H9 (cell line): ENCODE results near the gene PRPF6. TPM values are rescaled to one million over a fixed set of nuclear protein-coding genes. Genes with fewer than 3 reads are reported as not detected.

ENCODE experiments used
- DNase-seq: peaks from one replicate; pipeline ENCODE4 v3.0.0-alpha.2; 2017
- H2AFZ ChIP-seq: one replicate; pipeline ENCODE4 v1.6.1; 2013; ENCODE audit warnings: mild to moderate bottlenecking, low read length, control low read depth, moderate library complexity
- H2AK5ac ChIP-seq: 2 replicates; pipeline ENCODE4 v1.6.1; 2013; ENCODE audit warnings: low read length, control low read depth, mixed read lengths; ENCODE audit not compliant: insufficient read length
- H2BK120ac ChIP-seq: one replicate; pipeline ENCODE4 v1.6.1; 2013; ENCODE audit warnings: low read depth, mild to moderate bottlenecking, low read length, control low read depth, inconsistent platforms; ENCODE audit not compliant: poor library complexity, severe bottlenecking
- H2BK12ac ChIP-seq: 2 replicates; pipeline ENCODE4 v1.6.1; 2013; ENCODE audit warnings: low read length, control low read depth, mixed read lengths, low read depth; ENCODE audit not compliant: insufficient read length
- H2BK15ac ChIP-seq: 2 replicates; pipeline ENCODE4 v1.6.1; 2013; ENCODE audit warnings: low read depth, low read length, control low read depth
- H2BK20ac ChIP-seq: one replicate; pipeline ENCODE4 v1.6.1; 2013; ENCODE audit warnings: low read depth, mild to moderate bottlenecking, low read length, control low read depth, inconsistent platforms; ENCODE audit not compliant: poor library complexity, severe bottlenecking
- H2BK5ac ChIP-seq: 2 replicates; pipeline ENCODE4 v1.6.1; 2013; ENCODE audit warnings: low read length, control low read depth, mixed read lengths; ENCODE audit not compliant: insufficient read length
- H3K14ac ChIP-seq: 2 replicates; pipeline ENCODE4 v1.6.1; 2013; ENCODE audit warnings: low read length, control low read depth; ENCODE audit not compliant: insufficient read depth
- H3K18ac ChIP-seq: 2 replicates; pipeline ENCODE4 v1.6.1; 2013; ENCODE audit warnings: low read depth, mild to moderate bottlenecking, mixed read lengths, low read length, control low read depth; ENCODE audit not compliant: insufficient read length
- H3K23ac ChIP-seq: 2 replicates; pipeline ENCODE4 v1.6.1; 2013; ENCODE audit warnings: low read length, control low read depth, mixed read lengths, low read depth; ENCODE audit not compliant: insufficient read length
- H3K23me2 ChIP-seq: 2 replicates; pipeline ENCODE4 v1.6.1; 2013; ENCODE audit warnings: low read depth, mild to moderate bottlenecking, mixed read lengths, low read length, control low read depth; ENCODE audit not compliant: insufficient read length, poor library complexity, severe bottlenecking
- H3K27ac ChIP-seq: 2 replicates; pipeline ENCODE4 v1.5.1; 2013; ENCODE audit warnings: low read length, control low read depth, mixed read lengths, low read depth; ENCODE audit not compliant: insufficient read length
- H3K27me3 ChIP-seq: 2 replicates; pipeline ENCODE4 v1.6.1; 2013; ENCODE audit warnings: low read length, control low read depth, inconsistent platforms; ENCODE audit not compliant: insufficient read depth
- H3K4ac ChIP-seq: 2 replicates; pipeline ENCODE4 v1.6.1; 2013; ENCODE audit warnings: low read depth, mild to moderate bottlenecking, control low read depth, inconsistent platforms, low read length, moderate library complexity
- H3K4me1 ChIP-seq: 2 replicates; pipeline ENCODE4 v1.6.1; 2013; ENCODE audit warnings: low read length, control low read depth, inconsistent platforms; ENCODE audit not compliant: insufficient read depth
- H3K4me2 ChIP-seq: 2 replicates; pipeline ENCODE4 v1.6.1; 2013; ENCODE audit warnings: low read length, control low read depth, mixed read lengths; ENCODE audit not compliant: insufficient read length, insufficient read depth
- H3K56ac ChIP-seq: 2 replicates; pipeline ENCODE4 v1.6.1; 2013; ENCODE audit warnings: low read depth, mild to moderate bottlenecking, mixed read lengths, low read length, control low read depth; ENCODE audit not compliant: insufficient read length
- H3K79me1 ChIP-seq: 2 replicates; pipeline ENCODE4 v1.6.1; 2013; ENCODE audit warnings: low read depth, mild to moderate bottlenecking, moderate library complexity, low read length, control low read depth, inconsistent platforms; ENCODE audit not compliant: insufficient read depth, poor library complexity, severe bottlenecking
- H3K79me2 ChIP-seq: 2 replicates; pipeline ENCODE4 v1.6.1; 2013; ENCODE audit warnings: low read length, control low read depth, inconsistent platforms; ENCODE audit not compliant: insufficient read depth
- H3K9ac ChIP-seq: 2 replicates; pipeline ENCODE4 v1.6.1; 2013; ENCODE audit warnings: low read length, control low read depth, mixed read lengths; ENCODE audit not compliant: insufficient read length; ENCODE audit errors: extremely low read depth
- H3K9me3 ChIP-seq: one replicate; pipeline ENCODE4 v1.6.1; 2013; ENCODE audit warnings: low read depth, low read length, inconsistent platforms; ENCODE audit not compliant: control insufficient read depth
- H3T11ph ChIP-seq: one replicate; pipeline ENCODE4 v1.6.1; 2013; ENCODE audit warnings: mild to moderate bottlenecking, low read length, control low read depth, inconsistent platforms
- H4K20me1 ChIP-seq: one replicate; pipeline ENCODE4 v1.6.1; 2013; ENCODE audit not compliant: control insufficient read depth, insufficient read length, insufficient read depth
- H4K5ac ChIP-seq: 2 replicates; pipeline ENCODE4 v1.6.1; 2013; ENCODE audit warnings: low read depth, mild to moderate bottlenecking, mixed read lengths, low read length, control low read depth; ENCODE audit not compliant: insufficient read length
- H4K8ac ChIP-seq: replicated peaks from 2 replicates; pipeline ENCODE4 v1.6.1; 2013; ENCODE audit warnings: low read length, control low read depth, mixed read lengths, low read depth; ENCODE audit not compliant: insufficient read length
- H4K91ac ChIP-seq: 2 replicates; pipeline ENCODE4 v1.6.1; 2013; ENCODE audit warnings: low read depth, mild to moderate bottlenecking, moderate library complexity, mixed read lengths, low read length, control low read depth; ENCODE audit not compliant: insufficient read length
- H3K27ac Mint-ChIP-seq, 3 experiments: 2 replicates in 2 of 3; 3 replicates in 1 of 3; pipeline ENCODE4 v1.8.0; 2020 to 2021; ENCODE audit warnings: mixed read lengths in 3 of 3, mild to moderate bottlenecking in 1 of 3, moderate library complexity in 1 of 3
- H3K27me3 Mint-ChIP-seq: 2 replicates; pipeline ENCODE4 v1.8.0; 2021; ENCODE audit warnings: low read depth, mild to moderate bottlenecking, moderate library complexity, mixed read lengths
- H3K36me3 Mint-ChIP-seq, 3 experiments: 2 replicates in 2 of 3; 3 replicates in 1 of 3; pipeline ENCODE4 v1.8.0; 2020 to 2021; ENCODE audit warnings: low read depth in 3 of 3, mixed read lengths in 3 of 3; ENCODE audit not compliant: insufficient read depth in 1 of 3
- H3K4me1 Mint-ChIP-seq, 2 experiments: 2 replicates each; pipeline ENCODE4 v1.8.0; 2020; ENCODE audit warnings: mixed read lengths in 2 of 2
- H3K4me3 Mint-ChIP-seq, 2 experiments: 2 replicates in 1 of 2; 3 replicates in 1 of 2; pipeline ENCODE4 v1.8.0; 2020 to 2021; ENCODE audit warnings: mild to moderate bottlenecking in 2 of 2, mixed read lengths in 2 of 2, moderate library complexity in 1 of 2
- H3K9me3 Mint-ChIP-seq, 2 experiments: 2 replicates in 1 of 2; 3 replicates in 1 of 2; pipeline ENCODE4 v1.8.0; 2020; ENCODE audit warnings: mild to moderate bottlenecking in 2 of 2, mixed read lengths in 2 of 2, moderate library complexity in 1 of 2
- CTCF ChIP-seq: fragments of 200-600 bp; sonication (generic); conservative IDR thresholded peaks from 3 replicates; pipeline ENCODE4 v1.8.0; 2021; ENCODE audit warnings: antibody characterized with exemption, mild to moderate bottlenecking
- WGBS: extraction: QIAGEN DNeasy Blood & Tissue Kit; methylation state at CpG from one replicate; pipeline ENCODE4 v1.1.7; 2013; ENCODE audit warnings: missing lambda C conversion rate, low lambda C conversion rate, mixed read lengths; ENCODE audit not compliant: insufficient read length; ENCODE audit errors: extremely low coverage; 5-methylcytosine and 5-hydroxymethylcytosine counted together
- total RNA-seq: library from RNA; stranded (reverse); gene quantifications from 2 replicates; pipeline ENCODE4 v1.2.1, GENCODE V29; 2021

The PRPF6 gene
- total RNA-seq, 1 experiment from 2014 or later = 87.9 TPM

DNA sequence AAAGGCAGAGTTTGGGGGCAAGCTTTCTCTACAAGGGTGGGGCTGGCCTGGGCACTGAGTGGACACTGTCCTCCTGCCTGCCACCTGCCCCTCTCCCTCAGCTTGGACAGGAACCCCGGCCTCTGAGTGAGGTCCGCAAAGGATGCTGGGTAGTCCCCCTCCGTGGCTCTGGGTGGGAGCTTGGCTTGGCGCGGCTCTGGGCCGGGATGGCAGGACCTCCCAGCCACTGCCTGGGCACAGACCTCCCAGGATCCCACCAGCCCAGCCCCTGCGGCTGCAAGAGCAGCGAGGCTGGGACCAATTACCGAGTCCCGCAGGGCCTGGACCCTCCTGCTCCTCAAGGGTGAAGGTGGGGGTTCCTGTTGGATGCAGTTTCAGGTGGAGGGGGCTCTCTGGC is 71.4 kb downstream of the PRPF6 start:
- no peak overlapping the region for H3K56ac ChIP-seq
- Mint-ChIP-seq H3K4me3 (no peak overlapping the region), H3K9me3 (no peaks in the 10 kb centered on the region; a peak in 1 of 5 replicates), H3K36me3 (no peaks in the 10 kb centered on the region; a peak in 1 of 7 replicates), H3K4me1 (peaks cover 16 to 21% of the 10 kb centered on the region in 2 experiments), H3K27me3 (peaks cover 45% of the 10 kb centered on the region), H3K27ac (no peak overlapping the region)
- no peak overlapping the region for H3K14ac ChIP-seq
- H4K91ac ChIP-seq = no peak overlapping the region
- H4K5ac ChIP-seq = no peak overlapping the region
- DNase-seq = no peak
- no peaks in the 10 kb centered on the region for H3K79me2 ChIP-seq
- WGBS = no CpG with 5 or more reads among the region's 10 CpGs
- H2BK120ac ChIP-seq = no peak overlapping the region
- no peak overlapping the region for H2BK20ac ChIP-seq
- no peaks in the 10 kb centered on the region for H3K4me1 ChIP-seq
- peaks cover 12% of the 10 kb centered on the region; the same call in 1 of the 2 replicates for H3K27me3 ChIP-seq
- H3T11ph ChIP-seq = no peak overlapping the region
- H2BK5ac ChIP-seq = no peak overlapping the region
- no peak overlapping the region for H2AFZ ChIP-seq
- H3K27ac ChIP-seq = no peak overlapping the region
- H3K4me2 ChIP-seq = no peak overlapping the region
- no peaks in the 10 kb centered on the region for H3K79me1 ChIP-seq
- no peak for TF ChIP-seq CTCF
- no peak overlapping the region for H3K9ac ChIP-seq
- no peak overlapping the region for H4K8ac ChIP-seq
- H3K18ac ChIP-seq = no peak overlapping the region
- no peak overlapping the region for H3K23ac ChIP-seq
- H2AK5ac ChIP-seq = no peak overlapping the region
- H2BK15ac ChIP-seq = no peak overlapping the region
- H3K23me2 ChIP-seq = no peaks in the 10 kb centered on the region
- no peak overlapping the region for H3K4ac ChIP-seq
- H4K20me1 ChIP-seq = no peaks in the 10 kb centered on the region
- H3K9me3 ChIP-seq = no peaks in the 10 kb centered on the region
- no peak overlapping the region for H2BK12ac ChIP-seq
